ENCODE results near the gene TBCEL.
"Not testable (repeated sequence)": the region's sequence is repeated elsewhere in the genome, so short reads cannot be mapped to it uniquely, and the experiment has no call there.

The TBCEL gene

DNA sequence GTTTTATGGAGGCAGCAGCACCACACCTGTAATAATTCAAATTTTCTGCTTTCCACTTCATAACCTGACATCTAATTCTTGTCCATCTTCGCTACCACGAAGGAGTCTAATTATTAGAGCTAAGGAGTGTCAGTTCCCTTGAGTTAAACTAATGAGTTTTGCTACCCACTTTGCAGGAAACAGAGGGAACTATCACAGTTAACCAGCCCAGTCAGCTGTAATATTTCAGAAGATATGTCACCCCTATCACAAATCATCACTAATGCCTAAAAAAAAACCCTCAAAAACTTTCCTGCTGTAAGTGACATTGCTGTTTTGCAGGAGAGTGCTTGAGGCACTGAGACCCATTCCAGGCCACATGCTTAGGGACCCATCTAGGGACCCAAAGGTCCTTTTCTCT, 85.6 kb downstream of the TBCEL start:
- DNase-seq, result no peak

DNA sequence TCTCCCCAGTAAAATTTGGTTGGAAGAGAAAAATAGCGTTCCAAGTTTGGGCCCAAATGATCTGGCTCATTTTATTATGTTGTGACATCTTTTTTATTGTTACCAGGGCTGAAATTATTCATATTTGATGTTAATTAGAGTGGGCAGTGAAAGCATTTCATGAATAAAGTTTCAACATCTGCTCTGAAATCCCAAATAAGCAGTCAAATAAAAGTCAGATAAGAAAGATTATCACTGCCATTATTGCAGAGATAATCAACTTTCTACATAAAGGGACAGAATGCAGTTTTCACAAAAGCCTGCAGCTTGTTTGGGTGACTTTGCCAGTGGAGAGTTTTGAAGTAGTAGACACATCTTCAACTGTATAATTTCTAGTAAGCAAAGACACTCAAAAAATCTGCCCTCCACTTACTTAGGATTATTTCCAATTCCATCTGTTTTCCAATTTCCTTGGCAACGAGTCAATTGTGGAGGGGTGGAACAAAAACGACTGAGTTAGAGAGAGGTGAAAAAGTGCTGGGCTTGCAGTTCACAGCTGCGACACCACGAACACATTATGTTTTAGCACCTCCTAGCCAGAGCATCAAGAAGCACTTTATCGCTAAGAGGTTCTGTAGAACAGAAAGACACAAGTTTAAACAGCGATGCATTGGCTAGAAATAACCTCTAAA, 86.1 kb downstream of the TBCEL start:
- no peak for DNase-seq

DNA sequence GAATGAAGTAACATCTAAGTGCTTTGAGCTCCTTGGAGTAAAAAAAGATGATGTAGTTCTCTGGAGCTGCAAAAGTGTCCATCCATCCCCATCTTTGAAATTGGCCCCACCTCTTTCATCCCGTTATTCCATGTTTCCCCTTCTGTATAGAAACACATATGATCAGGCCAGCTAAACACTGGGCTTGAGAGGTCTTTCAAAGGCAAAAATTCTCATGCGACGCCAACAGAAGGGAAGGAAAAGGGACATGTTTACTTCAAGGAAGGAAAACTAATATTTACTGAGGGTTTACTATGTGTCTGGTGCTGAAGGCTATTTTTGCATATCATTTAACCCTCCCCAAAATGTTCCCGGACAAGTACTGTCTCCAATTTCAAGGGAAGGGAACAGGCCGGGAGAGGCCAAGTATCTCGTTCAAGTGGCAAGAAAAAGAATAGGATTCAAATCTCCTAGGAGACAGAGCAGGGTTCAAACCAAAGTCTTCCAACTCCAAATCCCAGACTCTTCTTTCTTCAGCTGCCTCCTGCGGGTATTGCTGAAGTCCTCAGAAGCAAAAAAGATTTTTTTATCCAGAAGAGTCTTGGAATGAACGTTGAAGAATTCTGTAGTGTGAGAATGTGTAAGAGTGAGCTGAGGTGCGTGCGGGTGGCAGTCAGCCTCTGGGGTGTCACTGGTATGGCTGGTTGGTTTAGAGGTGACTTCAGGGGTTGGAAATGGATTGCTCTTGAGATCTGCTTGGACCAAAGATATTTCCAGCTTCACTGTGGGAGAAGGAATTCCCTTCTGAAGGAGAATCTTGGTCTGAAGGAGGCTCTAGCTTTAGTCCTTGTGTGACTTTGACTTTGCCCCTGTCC, 87.2 kb downstream of the TBCEL start:
- DNase-seq, result no peak

DNA sequence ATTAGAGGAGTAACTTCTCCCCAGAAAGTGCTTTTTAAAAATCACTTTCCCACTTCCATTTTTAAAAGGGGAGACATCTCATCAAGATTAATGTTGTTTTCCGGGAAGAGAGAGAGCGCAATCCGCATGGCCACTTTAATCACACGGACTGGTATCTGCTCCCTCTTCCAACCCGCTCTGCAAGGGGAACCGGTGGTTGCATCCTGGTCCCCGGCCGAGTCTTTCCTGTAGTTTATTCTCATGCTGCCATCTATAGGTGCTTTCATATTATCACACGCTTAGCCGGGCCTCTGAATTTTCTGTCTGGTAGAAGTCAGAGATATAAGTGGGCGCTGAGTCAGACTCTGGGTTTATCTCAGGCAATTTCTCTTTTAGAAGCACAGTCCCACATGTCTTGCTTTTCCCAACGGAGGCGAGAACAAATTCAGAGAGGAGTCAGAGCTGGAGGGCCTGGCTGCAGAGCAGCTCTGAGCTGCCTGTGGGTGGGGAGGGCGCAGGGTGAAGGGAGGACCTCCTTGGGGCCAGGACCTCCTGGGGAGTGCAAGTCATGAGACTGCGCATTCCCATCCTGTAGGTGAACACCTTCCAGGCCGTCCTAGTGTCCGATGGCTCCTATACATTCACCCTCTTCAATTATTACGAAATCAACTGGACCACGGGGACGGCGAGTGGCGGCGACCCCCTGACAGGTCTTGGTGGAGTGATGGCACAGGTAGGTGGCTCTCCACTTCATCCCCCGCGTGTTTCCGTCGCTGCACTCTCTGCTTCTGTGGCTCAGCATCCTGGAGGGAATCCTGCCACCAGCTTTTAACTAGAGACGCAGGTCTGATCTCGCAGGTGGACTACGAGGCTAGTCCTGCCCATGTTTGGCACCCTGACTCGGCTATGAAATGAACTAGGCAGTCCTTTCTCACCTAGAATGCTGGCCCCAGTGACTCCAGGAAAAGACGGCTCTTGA, 88.9 kb downstream of the TBCEL start:
- DNase-seq, result peak; percentile 47 to 48

DNA sequence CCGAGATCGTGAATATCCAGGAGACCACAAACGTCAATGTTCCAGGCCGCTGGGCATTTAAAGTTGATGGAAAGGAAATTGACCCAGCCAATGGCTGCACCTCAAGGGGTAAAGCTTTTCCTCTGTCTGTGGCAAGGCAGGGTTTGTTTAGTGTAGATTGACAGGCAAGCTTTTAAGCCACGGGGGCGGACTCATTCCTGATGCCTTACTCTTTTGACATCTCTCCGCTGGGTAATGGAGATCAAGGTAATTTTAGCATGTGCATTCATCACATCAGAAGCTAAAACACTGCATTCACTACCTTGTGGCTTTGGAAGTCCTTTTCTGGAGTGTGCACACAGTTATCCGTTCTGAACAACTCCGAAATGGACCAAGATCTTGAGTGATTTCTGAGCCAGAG, 89.7 kb downstream of the TBCEL start:
- DNase-seq, result no peak

DNA sequence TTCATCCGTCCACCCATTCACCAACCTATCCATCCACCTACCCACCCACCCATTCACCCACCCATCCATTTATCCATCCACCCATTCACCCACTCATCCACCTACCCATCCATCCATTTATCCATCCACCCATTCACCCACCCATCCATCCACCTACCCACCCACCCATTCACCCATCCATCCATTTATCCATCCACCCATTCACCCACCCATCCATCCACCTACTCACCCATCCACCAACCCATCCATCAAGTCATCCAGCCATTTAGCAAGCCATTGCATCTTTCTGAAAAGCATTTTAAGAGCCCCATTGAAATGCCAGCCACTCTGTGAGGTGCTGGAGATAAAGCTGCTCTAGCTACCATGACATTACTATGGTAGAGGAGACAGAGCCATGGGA, 91.1 kb downstream of the TBCEL start:
- DNase-seq, result not testable (repeated sequence)

DNA sequence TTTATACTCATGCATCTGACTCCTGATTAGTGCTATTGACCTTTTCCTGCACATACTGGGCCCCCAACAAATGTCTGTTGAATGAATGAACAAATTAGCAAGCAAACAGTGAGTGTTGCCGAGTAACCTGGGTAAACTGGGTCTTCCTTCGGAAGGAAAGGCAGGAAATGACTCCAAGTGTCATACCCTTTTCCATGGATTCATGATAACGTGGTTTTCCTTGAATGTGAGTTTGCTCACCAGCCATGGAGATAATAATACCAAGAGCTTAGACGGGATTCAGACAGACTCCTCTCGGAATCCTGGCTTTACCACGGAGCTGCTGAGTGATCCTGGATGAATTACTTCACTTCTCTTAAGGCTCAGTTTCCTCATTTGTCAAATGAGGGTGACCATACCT, 93.9 kb downstream of the TBCEL start:
- DNase-seq, result no peak

DNA sequence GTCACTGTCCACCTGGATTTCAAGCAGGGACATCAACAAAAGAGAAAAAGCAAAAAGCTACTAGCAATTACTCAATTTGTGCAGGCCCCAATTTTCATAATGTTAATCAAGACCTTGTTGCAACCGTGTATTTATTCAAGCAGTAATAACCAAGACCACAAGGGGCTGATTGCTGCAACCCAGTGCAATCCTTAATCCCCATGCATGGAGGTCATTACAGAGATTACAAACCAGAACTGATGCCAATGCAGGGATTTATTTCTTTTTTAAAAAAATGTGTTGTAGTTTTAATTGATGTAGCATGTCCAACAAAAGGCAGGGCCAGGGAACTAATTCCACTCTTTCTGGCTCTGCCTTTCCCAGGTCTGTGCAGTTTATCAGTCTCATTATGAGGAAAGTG, 95.5 kb downstream of the TBCEL start:
- DNase-seq, result no peak

DNA sequence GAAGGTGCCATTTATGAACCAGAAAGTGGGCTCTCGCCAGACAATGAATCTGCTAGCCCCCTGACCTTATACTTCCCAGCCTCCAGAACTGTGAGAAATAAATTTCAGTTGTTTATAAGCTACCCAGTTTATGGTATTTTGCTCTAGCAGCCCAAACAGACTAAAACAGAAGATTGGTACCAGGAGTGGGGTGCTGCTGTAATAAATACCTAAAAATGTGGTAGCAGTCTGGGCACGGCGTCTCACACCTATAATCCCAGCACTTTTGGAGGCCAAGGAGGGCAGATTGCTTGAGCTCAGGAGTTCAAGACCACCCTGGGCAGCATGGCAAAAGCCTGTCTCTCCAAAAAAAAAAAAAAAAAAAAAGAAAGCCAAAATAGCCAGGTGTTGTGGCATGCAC, 98.4 kb downstream of the TBCEL start:
- DNase-seq, result no peak

DNA sequence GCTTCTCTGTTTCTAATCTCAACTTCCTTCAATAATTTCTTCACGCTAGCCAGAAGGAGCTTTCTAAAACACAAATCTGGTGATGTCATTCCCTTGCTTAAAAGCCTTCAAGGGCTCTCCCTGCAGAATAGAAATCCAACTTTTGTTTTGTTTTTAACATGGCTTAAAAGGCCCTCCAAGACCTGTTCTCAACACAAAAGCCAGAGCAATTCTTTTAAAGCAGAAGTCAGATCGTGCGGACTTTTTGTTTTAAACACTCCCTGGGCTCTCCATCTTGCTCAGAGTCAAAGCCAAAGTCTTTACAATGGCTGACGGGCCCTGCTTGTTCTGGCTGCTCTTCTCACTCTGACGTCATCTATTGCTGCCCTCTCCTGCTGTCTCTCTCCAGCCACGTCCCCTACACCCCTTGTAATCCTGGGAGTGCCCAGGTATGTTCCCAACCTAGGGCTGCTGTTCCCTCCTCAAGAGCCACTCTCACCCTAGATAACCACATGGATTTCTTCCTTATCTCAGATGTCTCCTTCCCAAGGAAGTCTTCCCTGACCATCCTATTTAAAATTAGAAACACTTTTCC, 99.7 kb downstream of the TBCEL start:
- no peak for DNase-seq

DNA sequence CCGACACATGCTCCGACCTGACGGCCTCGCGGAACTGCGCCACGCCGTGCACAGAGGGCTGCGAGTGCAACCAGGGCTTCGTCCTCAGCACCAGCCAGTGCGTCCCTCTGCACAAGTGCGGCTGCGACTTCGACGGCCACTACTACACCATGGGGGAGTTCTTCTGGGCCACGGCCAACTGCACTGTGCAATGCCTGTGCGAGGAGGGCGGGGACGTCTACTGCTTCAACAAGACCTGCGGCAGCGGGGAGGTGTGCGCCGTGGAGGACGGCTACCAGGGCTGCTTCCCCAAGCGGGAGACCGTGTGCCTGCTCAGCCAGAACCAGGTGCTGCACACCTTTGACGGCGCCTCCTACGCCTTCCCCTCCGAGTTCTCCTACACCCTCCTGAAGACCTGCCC, 103.9 kb downstream of the TBCEL start:
- no peak for DNase-seq

DNA sequence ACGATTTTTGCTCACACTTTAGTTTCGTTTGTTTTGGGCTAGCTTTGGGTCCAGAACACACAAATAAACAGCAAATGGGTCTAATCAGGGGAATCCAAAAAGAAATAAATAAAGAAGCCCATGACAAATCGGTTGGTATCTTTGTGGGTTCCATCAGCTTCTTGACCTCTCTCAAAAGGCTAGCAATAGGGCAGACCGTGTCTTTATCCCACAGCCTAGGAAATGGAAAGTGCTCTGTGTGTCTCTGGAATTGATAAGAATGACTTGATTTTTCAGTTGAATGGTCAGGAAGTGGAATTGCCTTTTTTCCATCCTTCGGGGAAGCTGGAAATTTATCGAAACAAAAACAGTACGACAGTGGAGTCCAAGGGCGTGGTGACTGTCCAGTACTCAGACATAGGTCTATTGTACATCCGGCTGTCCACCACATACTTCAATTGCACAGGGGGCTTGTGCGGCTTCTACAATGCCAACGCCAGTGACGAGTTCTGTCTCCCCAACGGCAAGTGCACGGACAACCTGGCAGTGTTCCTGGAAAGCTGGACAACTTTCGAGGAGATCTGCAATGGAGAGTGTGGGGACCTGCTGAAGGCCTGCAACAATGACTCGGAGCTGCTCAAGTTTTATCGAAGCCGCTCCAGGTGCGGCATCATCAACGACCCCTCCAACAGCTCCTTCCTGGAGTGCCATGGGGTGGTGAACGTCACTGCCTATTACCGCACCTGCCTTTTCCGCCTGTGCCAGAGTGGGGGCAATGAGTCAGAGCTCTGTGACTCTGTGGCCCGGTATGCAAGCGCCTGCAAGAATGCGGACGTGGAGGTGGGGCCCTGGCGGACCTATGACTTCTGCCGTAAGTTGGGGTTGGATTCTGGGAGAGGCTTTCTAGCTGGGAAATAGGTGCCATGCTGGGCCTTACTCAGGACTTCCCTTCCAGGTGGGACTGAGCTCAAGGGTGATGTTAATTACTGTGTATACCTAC, 105.7 kb downstream of the TBCEL start:
- no peak for DNase-seq

DNA sequence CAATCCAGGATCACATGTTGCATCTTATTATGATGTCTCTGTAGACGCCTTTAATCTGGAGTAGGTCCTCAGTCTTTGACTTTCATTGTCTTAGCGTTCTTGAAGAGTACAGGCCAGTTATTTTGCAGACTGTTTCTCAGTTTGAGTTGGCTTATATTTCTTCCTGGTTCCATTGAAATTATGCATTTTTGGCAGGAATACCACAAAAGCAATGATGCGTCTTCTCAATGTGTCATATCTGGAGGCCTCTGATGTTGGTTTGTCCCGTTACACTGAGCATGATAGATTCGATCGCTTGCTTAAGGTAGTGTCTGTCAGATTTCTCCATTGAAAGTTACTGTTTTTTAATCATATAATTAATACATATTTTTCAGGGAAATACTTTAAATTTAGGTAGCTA, 107.8 kb downstream of the TBCEL start:
- no peak for DNase-seq

DNA sequence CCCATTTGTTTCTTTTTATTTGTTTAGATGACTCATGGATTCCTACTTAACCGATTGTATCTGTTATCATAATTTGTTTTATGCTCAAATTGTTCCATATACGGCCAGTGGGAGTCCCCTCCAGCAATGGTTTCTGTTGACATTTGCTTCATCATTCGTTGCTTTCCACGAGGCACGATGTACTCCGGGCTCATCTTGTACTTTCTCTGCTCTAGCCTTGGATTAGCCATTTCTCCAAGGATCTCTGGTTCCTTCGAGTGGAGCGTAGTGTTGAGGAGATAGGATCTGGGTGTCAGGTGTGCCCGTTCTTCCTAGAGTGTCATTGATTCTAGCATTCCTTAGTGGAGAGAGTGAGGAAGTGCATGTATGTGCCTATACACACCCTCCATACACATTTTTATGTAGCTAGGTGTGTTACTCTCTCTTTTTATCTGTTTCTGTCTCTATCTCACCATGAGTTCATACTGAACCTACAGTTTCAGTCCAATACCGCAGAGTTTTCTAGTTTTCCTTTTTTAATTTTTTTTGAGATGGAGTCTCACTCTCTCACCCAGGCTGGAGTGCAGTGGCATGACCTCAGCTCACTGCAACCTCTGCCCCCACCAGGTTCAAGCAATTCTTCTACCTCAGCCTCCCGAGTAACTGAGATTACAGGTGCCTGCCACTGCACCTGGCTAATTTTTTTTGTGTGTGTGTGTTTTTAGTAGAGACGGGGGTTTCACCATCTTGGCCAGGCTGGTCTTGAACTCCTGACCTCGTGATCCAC, 108.5 kb downstream of the TBCEL start:
- DNase-seq, result no peak

DNA sequence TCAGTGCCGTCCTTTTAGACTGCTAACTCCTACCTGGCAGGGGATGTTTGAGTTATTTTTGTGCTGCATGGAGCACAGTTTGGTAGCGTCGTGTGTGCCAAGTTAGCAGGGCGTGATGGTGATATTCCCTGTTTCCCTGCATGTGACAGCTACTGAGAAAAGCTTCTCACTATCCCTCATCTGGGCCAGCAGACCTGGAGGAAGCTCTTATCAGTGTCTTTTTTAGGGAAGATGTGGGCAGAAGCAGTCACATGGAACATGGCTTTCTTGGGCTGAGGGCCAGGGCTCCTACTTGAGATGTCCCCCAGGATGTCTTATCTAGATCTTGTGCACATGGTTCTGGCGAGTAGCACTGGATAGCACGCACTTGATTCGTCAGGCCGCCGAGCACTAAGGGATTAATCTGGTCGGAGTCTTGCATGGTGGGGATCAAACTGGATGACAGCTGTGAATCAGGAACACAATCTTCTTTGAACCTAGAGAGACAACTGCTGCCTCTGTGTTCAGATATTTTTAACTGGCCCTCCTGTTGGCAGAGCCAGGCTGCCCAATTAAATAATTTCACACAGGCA, 110.9 kb downstream of the TBCEL start:
- no peak for DNase-seq

DNA sequence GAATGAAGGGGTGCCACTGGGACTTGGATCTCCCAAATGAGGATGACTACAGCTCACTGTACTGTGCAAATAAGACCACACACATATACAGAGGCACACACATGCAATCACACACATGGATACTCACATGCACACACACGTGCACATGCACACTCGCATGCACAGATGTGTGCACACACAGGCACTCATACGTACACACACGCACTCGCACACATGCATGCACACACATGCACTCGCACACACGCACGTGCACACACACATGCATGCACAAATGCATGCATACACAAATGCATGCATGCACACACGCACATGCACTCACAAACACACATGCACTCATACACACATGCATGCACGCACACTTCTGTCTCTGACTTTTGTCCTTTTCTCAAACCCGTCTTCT, 113.1 kb downstream of the TBCEL start:
- DNase-seq, result no peak

DNA sequence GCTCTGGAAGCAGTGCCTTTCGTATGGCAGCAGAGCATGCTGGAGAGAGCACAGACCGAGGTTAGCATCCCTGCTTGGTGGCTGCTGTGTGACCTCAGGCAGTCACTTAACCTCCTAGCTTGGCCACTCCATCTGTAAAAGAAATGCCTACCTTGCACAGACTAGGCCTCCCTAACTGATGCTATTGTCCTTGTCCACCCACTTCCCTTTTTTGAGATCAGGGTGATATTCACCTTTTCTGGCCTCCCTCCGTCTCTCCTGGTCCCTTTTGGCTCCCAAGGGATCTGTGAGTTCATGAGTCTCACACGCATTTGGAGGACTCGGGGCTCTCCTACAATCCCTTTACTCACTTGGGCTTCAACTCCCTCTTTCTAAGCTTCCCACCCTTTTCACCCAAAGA, 114.4 kb downstream of the TBCEL start:
- no peak for DNase-seq

DNA sequence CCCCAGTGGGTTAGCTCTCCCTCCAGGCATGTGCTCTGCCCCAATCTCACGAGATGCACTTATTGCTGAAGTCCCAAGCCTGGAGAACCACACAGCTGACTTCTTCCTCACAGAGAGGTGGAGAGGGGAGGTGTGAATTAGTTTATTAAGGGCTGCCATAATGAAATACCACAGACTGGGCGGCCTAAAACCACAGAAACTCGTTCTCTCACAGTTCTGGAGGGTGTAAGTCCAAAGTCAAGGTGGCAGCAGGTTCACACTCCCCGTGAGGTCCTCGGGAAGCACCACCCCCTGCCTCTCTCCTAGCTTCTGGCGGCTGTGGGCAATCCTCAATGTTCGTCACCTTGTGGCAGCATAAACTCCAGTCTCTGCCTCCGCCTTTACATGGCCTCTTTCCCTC, 116.5 kb downstream of the TBCEL start:
- DNase-seq, result no peak

All from activated T-cell treated with anti-CD3 and anti-CD28 coated beads, Interleukin-2, amount 50 U/mL, for 48 hours (primary cell).